H9 (cell line): ENCODE results near the gene ZNF365. TPM values are rescaled to one million over a fixed set of nuclear protein-coding genes. Genes with fewer than 3 reads are reported as not detected.

Experiments used
- DNase-seq: peaks from one replicate; pipeline ENCODE4 v3.0.0-alpha.2; 2017
- H2AFZ ChIP-seq: one replicate; pipeline ENCODE4 v1.6.1; 2013; ENCODE audit warnings: mild to moderate bottlenecking, low read length, control low read depth, moderate library complexity
- H2AK5ac ChIP-seq: 2 replicates; pipeline ENCODE4 v1.6.1; 2013; ENCODE audit warnings: low read length, control low read depth, mixed read lengths; ENCODE audit not compliant: insufficient read length
- H2BK120ac ChIP-seq: one replicate; pipeline ENCODE4 v1.6.1; 2013; ENCODE audit warnings: low read depth, mild to moderate bottlenecking, low read length, control low read depth, inconsistent platforms; ENCODE audit not compliant: poor library complexity, severe bottlenecking
- H2BK12ac ChIP-seq: 2 replicates; pipeline ENCODE4 v1.6.1; 2013; ENCODE audit warnings: low read length, control low read depth, mixed read lengths, low read depth; ENCODE audit not compliant: insufficient read length
- H2BK15ac ChIP-seq: 2 replicates; pipeline ENCODE4 v1.6.1; 2013; ENCODE audit warnings: low read depth, low read length, control low read depth
- H2BK20ac ChIP-seq: one replicate; pipeline ENCODE4 v1.6.1; 2013; ENCODE audit warnings: low read depth, mild to moderate bottlenecking, low read length, control low read depth, inconsistent platforms; ENCODE audit not compliant: poor library complexity, severe bottlenecking
- H2BK5ac ChIP-seq: 2 replicates; pipeline ENCODE4 v1.6.1; 2013; ENCODE audit warnings: low read length, control low read depth, mixed read lengths; ENCODE audit not compliant: insufficient read length
- H3K14ac ChIP-seq: 2 replicates; pipeline ENCODE4 v1.6.1; 2013; ENCODE audit warnings: low read length, control low read depth; ENCODE audit not compliant: insufficient read depth
- H3K18ac ChIP-seq: 2 replicates; pipeline ENCODE4 v1.6.1; 2013; ENCODE audit warnings: low read depth, mild to moderate bottlenecking, mixed read lengths, low read length, control low read depth; ENCODE audit not compliant: insufficient read length
- H3K23ac ChIP-seq: 2 replicates; pipeline ENCODE4 v1.6.1; 2013; ENCODE audit warnings: low read length, control low read depth, mixed read lengths, low read depth; ENCODE audit not compliant: insufficient read length
- H3K23me2 ChIP-seq: 2 replicates; pipeline ENCODE4 v1.6.1; 2013; ENCODE audit warnings: low read depth, mild to moderate bottlenecking, mixed read lengths, low read length, control low read depth; ENCODE audit not compliant: insufficient read length, poor library complexity, severe bottlenecking
- H3K27ac ChIP-seq: 2 replicates; pipeline ENCODE4 v1.5.1; 2013; ENCODE audit warnings: low read length, control low read depth, mixed read lengths, low read depth; ENCODE audit not compliant: insufficient read length
- H3K27me3 ChIP-seq: 2 replicates; pipeline ENCODE4 v1.6.1; 2013; ENCODE audit warnings: low read length, control low read depth, inconsistent platforms; ENCODE audit not compliant: insufficient read depth
- H3K4ac ChIP-seq: 2 replicates; pipeline ENCODE4 v1.6.1; 2013; ENCODE audit warnings: low read depth, mild to moderate bottlenecking, control low read depth, inconsistent platforms, low read length, moderate library complexity
- H3K4me1 ChIP-seq: 2 replicates; pipeline ENCODE4 v1.6.1; 2013; ENCODE audit warnings: low read length, control low read depth, inconsistent platforms; ENCODE audit not compliant: insufficient read depth
- H3K4me2 ChIP-seq: 2 replicates; pipeline ENCODE4 v1.6.1; 2013; ENCODE audit warnings: low read length, control low read depth, mixed read lengths; ENCODE audit not compliant: insufficient read length, insufficient read depth
- H3K56ac ChIP-seq: 2 replicates; pipeline ENCODE4 v1.6.1; 2013; ENCODE audit warnings: low read depth, mild to moderate bottlenecking, mixed read lengths, low read length, control low read depth; ENCODE audit not compliant: insufficient read length
- H3K79me1 ChIP-seq: 2 replicates; pipeline ENCODE4 v1.6.1; 2013; ENCODE audit warnings: low read depth, mild to moderate bottlenecking, moderate library complexity, low read length, control low read depth, inconsistent platforms; ENCODE audit not compliant: insufficient read depth, poor library complexity, severe bottlenecking
- H3K79me2 ChIP-seq: 2 replicates; pipeline ENCODE4 v1.6.1; 2013; ENCODE audit warnings: low read length, control low read depth, inconsistent platforms; ENCODE audit not compliant: insufficient read depth
- H3K9ac ChIP-seq: 2 replicates; pipeline ENCODE4 v1.6.1; 2013; ENCODE audit warnings: low read length, control low read depth, mixed read lengths; ENCODE audit not compliant: insufficient read length; ENCODE audit errors: extremely low read depth
- H3K9me3 ChIP-seq: one replicate; pipeline ENCODE4 v1.6.1; 2013; ENCODE audit warnings: low read depth, low read length, inconsistent platforms; ENCODE audit not compliant: control insufficient read depth
- H3T11ph ChIP-seq: one replicate; pipeline ENCODE4 v1.6.1; 2013; ENCODE audit warnings: mild to moderate bottlenecking, low read length, control low read depth, inconsistent platforms
- H4K20me1 ChIP-seq: one replicate; pipeline ENCODE4 v1.6.1; 2013; ENCODE audit not compliant: control insufficient read depth, insufficient read length, insufficient read depth
- H4K5ac ChIP-seq: 2 replicates; pipeline ENCODE4 v1.6.1; 2013; ENCODE audit warnings: low read depth, mild to moderate bottlenecking, mixed read lengths, low read length, control low read depth; ENCODE audit not compliant: insufficient read length
- H4K8ac ChIP-seq: replicated peaks from 2 replicates; pipeline ENCODE4 v1.6.1; 2013; ENCODE audit warnings: low read length, control low read depth, mixed read lengths, low read depth; ENCODE audit not compliant: insufficient read length
- H4K91ac ChIP-seq: 2 replicates; pipeline ENCODE4 v1.6.1; 2013; ENCODE audit warnings: low read depth, mild to moderate bottlenecking, moderate library complexity, mixed read lengths, low read length, control low read depth; ENCODE audit not compliant: insufficient read length
- H3K27ac Mint-ChIP-seq, 3 experiments: 2 replicates in 2 of 3; 3 replicates in 1 of 3; pipeline ENCODE4 v1.8.0; 2020 to 2021; ENCODE audit warnings: mixed read lengths in 3 of 3, mild to moderate bottlenecking in 1 of 3, moderate library complexity in 1 of 3
- H3K27me3 Mint-ChIP-seq: 2 replicates; pipeline ENCODE4 v1.8.0; 2021; ENCODE audit warnings: low read depth, mild to moderate bottlenecking, moderate library complexity, mixed read lengths
- H3K36me3 Mint-ChIP-seq, 3 experiments: 2 replicates in 2 of 3; 3 replicates in 1 of 3; pipeline ENCODE4 v1.8.0; 2020 to 2021; ENCODE audit warnings: low read depth in 3 of 3, mixed read lengths in 3 of 3; ENCODE audit not compliant: insufficient read depth in 1 of 3
- H3K4me1 Mint-ChIP-seq, 2 experiments: 2 replicates each; pipeline ENCODE4 v1.8.0; 2020; ENCODE audit warnings: mixed read lengths in 2 of 2
- H3K4me3 Mint-ChIP-seq, 2 experiments: 2 replicates in 1 of 2; 3 replicates in 1 of 2; pipeline ENCODE4 v1.8.0; 2020 to 2021; ENCODE audit warnings: mild to moderate bottlenecking in 2 of 2, mixed read lengths in 2 of 2, moderate library complexity in 1 of 2
- H3K9me3 Mint-ChIP-seq, 2 experiments: 2 replicates in 1 of 2; 3 replicates in 1 of 2; pipeline ENCODE4 v1.8.0; 2020; ENCODE audit warnings: mild to moderate bottlenecking in 2 of 2, mixed read lengths in 2 of 2, moderate library complexity in 1 of 2
- WGBS: extraction: QIAGEN DNeasy Blood & Tissue Kit; methylation state at CpG from one replicate; pipeline ENCODE4 v1.1.7; 2013; ENCODE audit warnings: missing lambda C conversion rate, low lambda C conversion rate, mixed read lengths; ENCODE audit not compliant: insufficient read length; ENCODE audit errors: extremely low coverage; 5-methylcytosine and 5-hydroxymethylcytosine counted together
- total RNA-seq: library from RNA; stranded (reverse); gene quantifications from 2 replicates; pipeline ENCODE4 v1.2.1, GENCODE V29; 2021
- TF ChIP-seq, protein P1 (sequence below): fragments of 200-600 bp; sonication (generic); conservative IDR thresholded peaks from 3 replicates; pipeline ENCODE4 v1.8.0; 2021; ENCODE audit warnings: antibody characterized with exemption, mild to moderate bottlenecking

The ZNF365 gene
- total RNA-seq, 1 experiment from 2014 or later: 0.59 TPM

DNA sequence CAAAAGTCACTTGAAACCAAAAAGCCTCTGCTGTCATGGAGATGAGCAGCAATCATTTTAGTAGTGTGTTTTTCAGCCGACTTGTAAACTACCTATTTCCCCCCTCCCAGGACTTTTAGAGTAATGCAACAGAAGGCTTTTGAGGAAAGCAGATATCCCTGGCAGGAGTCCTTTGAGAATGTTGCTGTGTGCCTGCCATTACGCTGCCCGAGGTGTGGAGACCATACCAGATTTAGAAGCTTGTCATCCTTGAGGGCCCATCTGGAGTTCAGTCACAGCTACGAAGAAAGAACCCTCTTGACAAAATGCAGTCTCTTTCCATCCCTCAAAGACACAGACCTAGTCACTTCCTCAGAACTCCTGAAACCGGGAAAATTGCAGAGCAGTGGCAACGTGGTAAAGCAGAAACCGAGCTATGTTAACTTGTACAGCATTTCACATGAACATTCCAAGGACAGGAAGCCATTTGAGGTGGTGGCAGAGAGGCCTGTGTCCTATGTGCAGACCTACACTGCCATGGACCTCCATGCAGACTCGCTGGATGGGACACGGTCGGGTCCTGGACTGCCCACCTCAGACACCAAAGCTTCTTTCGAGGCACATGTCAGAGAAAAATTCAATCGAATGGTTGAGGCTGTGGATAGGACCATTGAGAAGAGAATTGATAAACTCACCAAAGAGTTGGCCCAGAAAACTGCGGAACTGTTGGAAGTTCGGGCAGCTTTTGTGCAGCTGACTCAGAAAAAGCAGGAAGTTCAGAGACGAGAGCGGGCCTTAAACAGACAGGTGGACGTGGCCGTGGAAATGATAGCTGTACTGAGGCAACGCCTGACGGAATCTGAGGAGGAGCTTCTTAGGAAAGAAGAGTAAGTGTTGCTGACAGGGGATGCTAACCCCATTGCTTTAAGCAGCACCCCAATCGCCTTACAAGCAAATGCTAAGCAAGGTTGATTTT is 2.2 kb downstream of the ZNF365 start:
- H3K14ac ChIP-seq: no peak overlapping the region
- no peak overlapping the region for H3K23ac ChIP-seq
- Mint-ChIP-seq H3K27me3 (peaks cover 47% of the 10 kb centered on the region), H3K27ac (no peak overlapping the region; a peak in 1 of 7 replicates), H3K36me3 (no peaks in the 10 kb centered on the region), H3K9me3 (peaks cover 0 to 3% of the 10 kb centered on the region in 2 experiments; a peak in 2 of 5 replicates), H3K4me1 (peaks cover 5 to 7% of the 10 kb centered on the region in 2 experiments), H3K4me3 (no peak overlapping the region; a peak in 1 of 5 replicates)
- no peak overlapping the region for H2BK5ac ChIP-seq
- H4K20me1 ChIP-seq: no peaks in the 10 kb centered on the region
- no peak overlapping the region for H3K4me2 ChIP-seq
- H3T11ph ChIP-seq: no peak overlapping the region
- no peak overlapping the region for H4K8ac ChIP-seq
- H4K91ac ChIP-seq: no peak overlapping the region
- no peak for DNase-seq
- no peak overlapping the region for H2AFZ ChIP-seq
- no peak overlapping the region for H2AK5ac ChIP-seq
- no peak overlapping the region for H2BK20ac ChIP-seq
- H2BK15ac ChIP-seq: no peak overlapping the region
- no peaks in the 10 kb centered on the region for H3K9me3 ChIP-seq
- no peak overlapping the region for H3K9ac ChIP-seq
- H3K79me1 ChIP-seq: no peaks in the 10 kb centered on the region
- H3K27me3 ChIP-seq: peaks cover 6% of the 10 kb centered on the region; the same call in 1 of the 2 replicates
- H3K4me1 ChIP-seq: no peaks in the 10 kb centered on the region
- no peak overlapping the region for H2BK120ac ChIP-seq
- no peak overlapping the region for H3K4ac ChIP-seq
- H3K18ac ChIP-seq: no peak overlapping the region
- no peak overlapping the region for H3K56ac ChIP-seq
- H3K79me2 ChIP-seq: no peaks in the 10 kb centered on the region
- no CpG with 5 or more reads among the region's 21 CpGs for WGBS
- no peak overlapping the region for H3K27ac ChIP-seq
- no peak overlapping the region for H4K5ac ChIP-seq
- no peak overlapping the region for H2BK12ac ChIP-seq
- TF ChIP-seq, protein P1, sequence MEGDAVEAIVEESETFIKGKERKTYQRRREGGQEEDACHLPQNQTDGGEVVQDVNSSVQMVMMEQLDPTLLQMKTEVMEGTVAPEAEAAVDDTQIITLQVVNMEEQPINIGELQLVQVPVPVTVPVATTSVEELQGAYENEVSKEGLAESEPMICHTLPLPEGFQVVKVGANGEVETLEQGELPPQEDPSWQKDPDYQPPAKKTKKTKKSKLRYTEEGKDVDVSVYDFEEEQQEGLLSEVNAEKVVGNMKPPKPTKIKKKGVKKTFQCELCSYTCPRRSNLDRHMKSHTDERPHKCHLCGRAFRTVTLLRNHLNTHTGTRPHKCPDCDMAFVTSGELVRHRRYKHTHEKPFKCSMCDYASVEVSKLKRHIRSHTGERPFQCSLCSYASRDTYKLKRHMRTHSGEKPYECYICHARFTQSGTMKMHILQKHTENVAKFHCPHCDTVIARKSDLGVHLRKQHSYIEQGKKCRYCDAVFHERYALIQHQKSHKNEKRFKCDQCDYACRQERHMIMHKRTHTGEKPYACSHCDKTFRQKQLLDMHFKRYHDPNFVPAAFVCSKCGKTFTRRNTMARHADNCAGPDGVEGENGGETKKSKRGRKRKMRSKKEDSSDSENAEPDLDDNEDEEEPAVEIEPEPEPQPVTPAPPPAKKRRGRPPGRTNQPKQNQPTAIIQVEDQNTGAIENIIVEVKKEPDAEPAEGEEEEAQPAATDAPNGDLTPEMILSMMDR: no peak
- no peaks in the 10 kb centered on the region for H3K23me2 ChIP-seq
